Mesenchymal stem cell (in vitro differentiated cells and primary cell): ENCODE data around the gene BSDC1.
"Not testable (repeated sequence)": the region's sequence is repeated elsewhere in the genome, so short reads cannot be mapped to it uniquely, and the experiment has no call there.

ENCODE experiments used
- DNase-seq: peaks from one replicate; pipeline ENCODE4 v3.0.0-alpha.2; 2013
- H2AFZ ChIP-seq: one replicate; pipeline ENCODE4 v1.6.1; 2013; ENCODE audit warnings: low read depth, mild to moderate bottlenecking, control low read depth, inconsistent platforms, low read length, moderate library complexity
- H2AK5ac ChIP-seq: 2 replicates; pipeline ENCODE4 v1.6.1; 2013; ENCODE audit warnings: low read length, moderate library complexity, mild to moderate bottlenecking, inconsistent platforms; ENCODE audit not compliant: severe bottlenecking
- H2BK120ac ChIP-seq: one replicate; pipeline ENCODE4 v1.6.1; 2013; ENCODE audit warnings: low read depth, mild to moderate bottlenecking, inconsistent platforms, low read length, moderate library complexity
- H2BK12ac ChIP-seq, 2 experiments: one replicate each; pipeline ENCODE4 v1.6.1; 2013; ENCODE audit warnings: inconsistent platforms in 2 of 2, low read length in 2 of 2, mild to moderate bottlenecking in 2 of 2, moderate library complexity in 2 of 2, control low read depth in 1 of 2
- H2BK15ac ChIP-seq: one replicate; pipeline ENCODE4 v1.6.1; 2013; ENCODE audit warnings: mild to moderate bottlenecking, low read depth, inconsistent platforms; ENCODE audit not compliant: poor library complexity, severe bottlenecking
- H2BK5ac ChIP-seq: 2 replicates; pipeline ENCODE4 v1.6.1; 2013; ENCODE audit warnings: low read depth, mild to moderate bottlenecking, low read length, control low read depth, inconsistent platforms; ENCODE audit not compliant: poor library complexity, severe bottlenecking
- H3K14ac ChIP-seq, 2 experiments: one replicate each; pipeline ENCODE4 v1.6.1; 2013; ENCODE audit warnings: inconsistent platforms in 2 of 2, low read length in 2 of 2, control low read depth in 1 of 2, mild to moderate bottlenecking in 1 of 2, moderate library complexity in 1 of 2
- H3K18ac ChIP-seq, 2 experiments: one replicate each; pipeline ENCODE4 v1.6.1; 2013; ENCODE audit warnings: inconsistent platforms in 2 of 2, low read length in 2 of 2, control low read depth in 1 of 2, low read depth in 1 of 2, mild to moderate bottlenecking in 1 of 2
- H3K23ac ChIP-seq, 2 experiments: one replicate each; pipeline ENCODE4 v1.6.1; 2013; ENCODE audit warnings: inconsistent platforms in 2 of 2, low read length in 2 of 2, mild to moderate bottlenecking in 2 of 2, moderate library complexity in 2 of 2, control low read depth in 1 of 2
- H3K27ac ChIP-seq: 2 replicates; pipeline ENCODE4 v1.5.1; 2013; ENCODE audit warnings: mild to moderate bottlenecking, moderate library complexity, low read length, control low read depth, inconsistent platforms; ENCODE audit not compliant: poor library complexity, severe bottlenecking
- H3K27me3 ChIP-seq, 2 experiments: 2 replicates each; pipeline versions ENCODE4 v1.6.1 to v1.7.0; 2013; ENCODE audit warnings: low read length in 2 of 2, mild to moderate bottlenecking in 2 of 2, moderate library complexity in 2 of 2, control low read depth in 1 of 2, inconsistent platforms in 1 of 2; ENCODE audit not compliant: control insufficient read depth in 1 of 2, insufficient read depth in 1 of 2
- H3K36me3 ChIP-seq, 2 experiments: 2 replicates each; pipeline versions ENCODE4 v1.6.1 to v1.7.0; 2013; ENCODE audit warnings: low read length in 2 of 2, control low read depth in 1 of 2, inconsistent platforms in 1 of 2, low read depth in 1 of 2, mild to moderate bottlenecking in 1 of 2; ENCODE audit not compliant: insufficient read depth in 2 of 2, control insufficient read depth in 1 of 2
- H3K4ac ChIP-seq, 2 experiments: one replicate each; pipeline ENCODE4 v1.6.1; 2013; ENCODE audit warnings: inconsistent platforms in 2 of 2, low read length in 2 of 2, mild to moderate bottlenecking in 2 of 2, moderate library complexity in 2 of 2, control low read depth in 1 of 2, low read depth in 1 of 2
- H3K4me1 ChIP-seq: 2 replicates; pipeline ENCODE4 v1.6.1; 2013; ENCODE audit warnings: low read depth, low read length, control low read depth; ENCODE audit not compliant: control insufficient read depth, insufficient read depth
- H3K4me2 ChIP-seq: 2 replicates; pipeline ENCODE4 v1.6.1; 2013; ENCODE audit warnings: low read length, mild to moderate bottlenecking, inconsistent platforms; ENCODE audit not compliant: poor library complexity, severe bottlenecking
- H3K4me3 ChIP-seq, 2 experiments: 2 replicates each; pipeline versions ENCODE4 v1.5.1 to v1.7.0; 2013; ENCODE audit warnings: low read length in 2 of 2, mild to moderate bottlenecking in 2 of 2, control low read depth in 1 of 2, low read depth in 1 of 2; ENCODE audit not compliant: insufficient read depth in 1 of 2
- H3K79me1 ChIP-seq: replicated peaks from 2 replicates; pipeline ENCODE4 v1.6.1; 2013; ENCODE audit warnings: mild to moderate bottlenecking, control low read depth, low read length, inconsistent platforms; ENCODE audit not compliant: poor library complexity, severe bottlenecking
- H3K9ac ChIP-seq: 2 replicates; pipeline ENCODE4 v1.7.0; 2013; ENCODE audit warnings: mild to moderate bottlenecking, low read length, moderate library complexity
- H3K9me3 ChIP-seq: 2 replicates; pipeline ENCODE4 v1.7.0; 2013; ENCODE audit warnings: mild to moderate bottlenecking, low read length; ENCODE audit not compliant: control insufficient read depth
- H4K8ac ChIP-seq: one replicate; pipeline ENCODE4 v1.6.1; 2013; ENCODE audit warnings: inconsistent platforms, mild to moderate bottlenecking, low read length, moderate library complexity
- H4K91ac ChIP-seq: one replicate; pipeline ENCODE4 v1.6.1; 2013; ENCODE audit warnings: mild to moderate bottlenecking, low read length, inconsistent platforms
- WGBS: methylation state at CpG from one replicate; pipeline ENCODE4 v1.1.7; 2013; ENCODE audit warnings: mixed read lengths; 5-methylcytosine and 5-hydroxymethylcytosine counted together

BSDC1 gene

GRCh38 chr1:32398401-32398800, 4.2 kb upstream of the BSDC1 start:
- Histone ChIP-seq H4K8ac (no peak overlapping the region), H2BK12ac (no peak overlapping the region), H3K23ac (no peak overlapping the region), H3K4ac (no peak overlapping the region), H2BK15ac (no peak overlapping the region), H3K18ac (no peak overlapping the region), H4K91ac (no peak overlapping the region), H3K4me1 (peaks cover 5% of the 10 kb centered on the region), H3K4me2 (no peak overlapping the region), H2AK5ac (no peak overlapping the region), H2BK5ac (no peak overlapping the region), H3K4me3 (no peak overlapping the region), H3K27me3 (no peaks in the 10 kb centered on the region), H3K9ac (peak overlapping the region; percentile 37), H3K27ac (no peak overlapping the region), H3K36me3 (no peaks in the 10 kb centered on the region), H2BK120ac (no peak overlapping the region), H2AFZ (no peak overlapping the region), H3K14ac (no peak overlapping the region), H3K79me1 (peaks cover 1% of the 10 kb centered on the region), H3K9me3 (no peaks in the 10 kb centered on the region)
- 32% methylated on average over 2 of the region's 2 CpGs for WGBS
- DNase-seq = peak; percentile 70

GRCh38 chr1:32396524-32396923, 2.3 kb upstream of the BSDC1 start:
- not testable (repeated sequence) for H3K27me3 ChIP-seq, H2BK15ac ChIP-seq, H4K8ac ChIP-seq, H3K27ac ChIP-seq, H2BK120ac ChIP-seq, H2BK12ac ChIP-seq, H3K4ac ChIP-seq, H2BK5ac ChIP-seq, H3K18ac ChIP-seq, H3K4me3 ChIP-seq, DNase-seq, H2AK5ac ChIP-seq, H3K79me1 ChIP-seq, H3K14ac ChIP-seq, H3K4me2 ChIP-seq, H3K9ac ChIP-seq, H4K91ac ChIP-seq, H3K9me3 ChIP-seq, H2AFZ ChIP-seq, H3K36me3 ChIP-seq, H3K23ac ChIP-seq
- H3K4me1 ChIP-seq = peaks cover 11% of the 10 kb centered on the region
- WGBS = 91% methylated on average over 4 of the region's 5 CpGs

- no peak overlapping the region for H2BK15ac ChIP-seq
- H2BK12ac ChIP-seq = no peak overlapping the region
- H3K23ac ChIP-seq = no peak overlapping the region
- 0% methylated on average over 14 of the region's 14 CpGs for WGBS
- H3K18ac ChIP-seq = peak overlapping the region in 1 of 2 experiments; percentile 60
- peak overlapping the region; percentile 74 for H3K27ac ChIP-seq
- no peaks in the 10 kb centered on the region for H3K27me3 ChIP-seq
- peaks cover 9% of the 10 kb centered on the region for H3K4me1 ChIP-seq
- H4K91ac ChIP-seq = no peak overlapping the region
- peak overlapping the region; percentile 82 for H3K4me2 ChIP-seq
- peaks cover 17% of the 10 kb centered on the region for H3K79me1 ChIP-seq
- H3K4ac ChIP-seq = peak overlapping the region in 1 of 2 experiments; percentile 22
- H2BK120ac ChIP-seq = peak overlapping the region; percentile 30
- no peak overlapping the region for H2AK5ac ChIP-seq
- H3K14ac ChIP-seq = no peak overlapping the region
- no peak overlapping the region for H2BK5ac ChIP-seq
- H3K9me3 ChIP-seq = no peaks in the 10 kb centered on the region
- peak overlapping the region; percentile 45 for H4K8ac ChIP-seq
- peak overlapping the region; percentile 29 for H2AFZ ChIP-seq
- peak overlapping the region; percentile 99 for H3K9ac ChIP-seq
- no peak for DNase-seq
- peak overlapping the region; percentile 62 to 92 for H3K4me3 ChIP-seq
- peaks cover 10 to 24% of the 10 kb centered on the region in 2 experiments for H3K36me3 ChIP-seq
Observed at GRCh38 chr1:32394890-32395432, 720 bp upstream of the BSDC1 start.

GRCh38 chr1:32393832-32394140, 455 bp downstream of the BSDC1 start:
- Histone ChIP-seq H3K27ac (peak overlapping the region; percentile 78), H3K23ac (no peak overlapping the region), H4K91ac (peak overlapping the region; percentile 80), H3K4ac (peak overlapping the region in 1 of 2 experiments; percentile 58), H3K36me3 (peaks cover 18 to 34% of the 10 kb centered on the region in 2 experiments), H3K79me1 (peaks cover 25% of the 10 kb centered on the region), H2BK15ac (no peak overlapping the region), H3K4me3 (peak overlapping the region; percentile 80 to 92), H3K4me1 (peaks cover 9% of the 10 kb centered on the region), H3K18ac (peak overlapping the region; percentile 41 to 64), H2BK120ac (no peak overlapping the region), H2AK5ac (no peak overlapping the region), H3K14ac (no peak overlapping the region), H3K9me3 (no peaks in the 10 kb centered on the region), H3K4me2 (peak overlapping the region; percentile 78), H3K9ac (peak overlapping the region; percentile 99), H3K27me3 (no peaks in the 10 kb centered on the region), H2BK5ac (no peak overlapping the region), H2AFZ (peak overlapping the region; percentile 56), H2BK12ac (no peak overlapping the region), H4K8ac (peak overlapping the region; percentile 88)
- no peak for DNase-seq
- WGBS = 5% methylated on average over 13 of the region's 15 CpGs
